ENCODE data around the gene FBN1.

DNA sequence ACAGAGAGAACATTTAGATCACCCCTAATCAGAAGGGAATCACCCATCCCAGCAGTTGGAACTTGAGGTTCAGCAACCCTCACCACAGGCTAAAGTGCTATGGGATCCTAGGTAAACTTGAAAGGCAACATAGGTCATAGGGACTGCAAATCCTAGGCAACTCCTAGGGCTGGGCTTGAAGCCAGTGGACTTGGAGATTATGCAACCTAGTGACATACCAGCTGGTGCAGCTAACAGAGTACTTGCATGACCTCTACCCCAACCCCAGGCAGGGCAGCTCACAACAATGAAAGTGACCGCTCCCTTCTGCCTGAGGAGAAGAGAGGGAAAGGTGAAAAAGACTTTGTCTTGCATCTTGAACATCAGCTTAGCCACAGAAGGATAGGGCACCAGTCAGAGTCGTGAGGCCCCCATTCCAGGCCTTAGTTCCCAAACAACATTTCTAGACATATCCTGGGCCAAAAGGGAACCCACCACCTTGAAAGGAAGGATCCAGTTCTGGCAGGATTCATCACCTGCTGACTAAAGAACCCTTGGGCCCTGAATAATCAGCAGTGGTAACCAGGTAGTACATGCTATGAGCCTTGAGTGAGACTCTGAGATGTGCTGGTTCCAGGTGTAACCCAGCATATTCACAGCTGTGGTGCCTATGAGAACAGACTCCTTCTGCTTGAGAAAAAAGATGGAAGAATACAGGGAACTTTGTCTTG, 37.6 kb upstream of the FBN1 start:
- TF ChIP-seq U2AF1 (optimal IDR thresholded peaks at IDR 0.05; ENCODE audit: low read depth, low read length) (no peak), ZMAT3 (CRISPR knock-in tag; conservative IDR thresholded peaks at IDR 0.05) (no peak), ZNF510 (CRISPR knock-in tag; IDR thresholded peaks at IDR 0.05; ENCODE audit: low read depth) (no peak), TAF1 (CRISPR knock-in tag; IDR thresholded peaks at IDR 0.05) (no peak)
- TF ChIP-seq, protein P1, sequence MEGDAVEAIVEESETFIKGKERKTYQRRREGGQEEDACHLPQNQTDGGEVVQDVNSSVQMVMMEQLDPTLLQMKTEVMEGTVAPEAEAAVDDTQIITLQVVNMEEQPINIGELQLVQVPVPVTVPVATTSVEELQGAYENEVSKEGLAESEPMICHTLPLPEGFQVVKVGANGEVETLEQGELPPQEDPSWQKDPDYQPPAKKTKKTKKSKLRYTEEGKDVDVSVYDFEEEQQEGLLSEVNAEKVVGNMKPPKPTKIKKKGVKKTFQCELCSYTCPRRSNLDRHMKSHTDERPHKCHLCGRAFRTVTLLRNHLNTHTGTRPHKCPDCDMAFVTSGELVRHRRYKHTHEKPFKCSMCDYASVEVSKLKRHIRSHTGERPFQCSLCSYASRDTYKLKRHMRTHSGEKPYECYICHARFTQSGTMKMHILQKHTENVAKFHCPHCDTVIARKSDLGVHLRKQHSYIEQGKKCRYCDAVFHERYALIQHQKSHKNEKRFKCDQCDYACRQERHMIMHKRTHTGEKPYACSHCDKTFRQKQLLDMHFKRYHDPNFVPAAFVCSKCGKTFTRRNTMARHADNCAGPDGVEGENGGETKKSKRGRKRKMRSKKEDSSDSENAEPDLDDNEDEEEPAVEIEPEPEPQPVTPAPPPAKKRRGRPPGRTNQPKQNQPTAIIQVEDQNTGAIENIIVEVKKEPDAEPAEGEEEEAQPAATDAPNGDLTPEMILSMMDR (CRISPR knock-in tag; IDR thresholded peaks at IDR 0.05) = no peak
